ENCODE data around the gene SLC44A1. TPM values are rescaled to one million over a fixed set of nuclear protein-coding genes. Genes with fewer than 3 reads are reported as not detected.

Gene SLC44A1
- polyA plus RNA-seq, 1 experiment, result 6.6 TPM

DNA sequence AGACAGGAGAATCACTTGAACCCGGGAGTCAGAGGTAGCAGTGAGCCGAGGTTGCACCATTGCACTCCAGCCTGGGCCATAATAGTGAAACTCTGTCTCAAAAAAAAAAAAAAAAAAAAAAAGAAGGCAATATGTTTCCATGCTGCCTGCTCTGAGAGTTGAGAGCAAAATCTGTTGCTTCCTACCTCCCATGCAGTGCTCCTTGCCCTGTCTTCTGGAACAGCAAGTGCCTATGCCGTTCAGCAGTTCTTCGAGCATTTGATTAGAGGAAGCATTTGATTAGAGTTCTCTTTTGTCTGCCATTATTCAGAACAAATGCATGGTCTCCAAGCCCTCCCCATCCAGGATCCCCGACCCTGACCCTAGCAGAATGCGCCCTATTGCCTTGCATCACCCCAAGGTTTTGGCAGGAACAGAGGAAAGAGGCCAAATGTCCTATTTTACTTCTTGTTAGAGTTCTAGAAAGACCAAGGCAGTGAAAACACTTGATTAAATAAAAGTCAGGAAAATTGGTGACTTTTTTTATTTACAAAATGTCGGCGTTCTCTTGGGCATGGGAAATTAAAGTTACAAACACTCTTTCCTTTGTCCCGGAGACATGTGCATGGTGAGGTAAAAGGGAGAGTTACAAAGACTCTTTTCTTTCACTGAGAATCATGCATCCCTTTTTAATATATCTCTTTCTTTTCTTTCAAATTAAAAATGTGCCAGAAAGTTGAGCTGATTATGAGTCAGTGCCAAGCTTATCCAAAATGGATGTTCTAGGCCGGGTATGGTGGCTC is 175.6 kb downstream of the SLC44A1 start:
- H3K27me3 ChIP-seq (ENCODE audit: control insufficient read depth, insufficient read depth, low read length), result no peaks in the 10 kb centered on the region
- POLR2A ChIA-PET, result no interaction called here
- H3K36me3 ChIP-seq (ENCODE audit: control insufficient read depth, insufficient read depth, low read length), result no peaks in the 10 kb centered on the region
- TF ChIP-seq CTCF (IDR thresholded peaks at IDR 0.05; ENCODE audit: insufficient read depth, low read depth, low read length), result no peak
- DNase-seq (ENCODE audit: low read depth), result no peak
- CTCF ChIA-PET, result interaction anchor here (0.9 to 1.0 kb wide), 2 partner anchors 557 to 612 kb away, joined by 3 read pairs; no protein-coding TSS in a partner anchor
- no peak overlapping the region for H3K4me3 ChIP-seq (ENCODE audit: low read depth, low read length)

- POLR2A ChIA-PET, result no interaction called here
- Histone ChIP-seq H3K36me3 (ENCODE audit: control insufficient read depth, insufficient read depth, low read length) (no peaks in the 10 kb centered on the region), H3K27me3 (ENCODE audit: control insufficient read depth, insufficient read depth, low read length) (no peaks in the 10 kb centered on the region), H3K4me3 (ENCODE audit: low read depth, low read length) (no peak overlapping the region)
- no peak for DNase-seq (ENCODE audit: low read depth)
- TF ChIP-seq CTCF (IDR thresholded peaks at IDR 0.05; ENCODE audit: insufficient read depth, low read depth, low read length), result no peak
- CTCF ChIA-PET, result interaction anchor here (1.0 kb wide), 1 partner anchor 558 kb away, joined by 3 read pairs; no protein-coding TSS in a partner anchor
These were observed 176.7 kb downstream of the SLC44A1 start for GRCh38 chr9:105421154-105421553.

- DNase-seq (ENCODE audit: low read depth), result no peak
- POLR2A ChIA-PET, result no interaction called here
- CTCF ChIA-PET, result interaction anchor here (1.8 kb wide), 1 partner anchor 13 kb away, joined by 3 read pairs; no protein-coding TSS in a partner anchor
- no peak for TF ChIP-seq CTCF (IDR thresholded peaks at IDR 0.05; ENCODE audit: insufficient read depth, low read depth, low read length)
- H3K27me3 ChIP-seq (ENCODE audit: control insufficient read depth, insufficient read depth, low read length), result no peaks in the 10 kb centered on the region
- no peaks in the 10 kb centered on the region for H3K36me3 ChIP-seq (ENCODE audit: control insufficient read depth, insufficient read depth, low read length)
- no peak overlapping the region for H3K4me3 ChIP-seq (ENCODE audit: low read depth, low read length)
These were observed 177.4 kb downstream of the SLC44A1 start for GRCh38 chr9:105421864-105422263.

DNA sequence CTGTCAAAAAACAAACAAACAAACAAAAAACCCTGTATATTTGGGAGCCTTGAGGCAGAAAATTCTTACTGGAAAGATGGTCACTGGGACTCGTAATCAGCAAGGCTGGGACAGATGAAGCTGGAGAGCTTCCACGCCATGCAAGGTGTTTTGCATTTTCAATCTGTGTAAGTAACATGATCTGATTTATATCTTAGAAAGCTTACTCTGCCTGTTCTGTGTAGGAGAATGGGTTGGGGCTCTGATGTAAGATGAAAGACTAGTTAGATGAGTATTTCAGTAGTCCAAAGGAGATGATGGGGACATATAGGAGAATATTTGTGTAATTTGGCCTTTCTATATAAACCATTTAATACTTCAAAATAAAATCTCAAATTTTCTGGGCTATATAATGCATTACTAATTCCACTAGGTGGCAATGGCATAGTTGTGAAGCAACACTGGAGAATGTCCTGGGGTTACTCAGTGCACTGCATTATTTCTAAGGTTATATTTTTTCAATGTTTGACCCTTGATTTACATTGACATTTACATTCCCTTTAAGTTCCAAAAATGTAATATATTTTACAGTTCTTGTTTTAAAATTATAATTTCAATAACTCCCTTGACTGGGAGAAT is 181.5 kb downstream of the SLC44A1 start:
- POLR2A ChIA-PET, result no interaction called here
- no peak for DNase-seq (ENCODE audit: low read depth)
- Histone ChIP-seq H3K27me3 (ENCODE audit: control insufficient read depth, insufficient read depth, low read length) (no peaks in the 10 kb centered on the region), H3K4me3 (ENCODE audit: low read depth, low read length) (no peak overlapping the region), H3K36me3 (ENCODE audit: control insufficient read depth, insufficient read depth, low read length) (no peaks in the 10 kb centered on the region)
- peak; percentile 54 for TF ChIP-seq CTCF (IDR thresholded peaks at IDR 0.05; ENCODE audit: insufficient read depth, low read depth, low read length)
- CTCF ChIA-PET, result interaction anchor here (0.7 to 1.6 kb wide), 4 partner anchors 8 to 290 kb away, joined by 3 to 4 read pairs (median 3); no protein-coding TSS in a partner anchor

- Histone ChIP-seq H3K36me3 (ENCODE audit: control insufficient read depth, insufficient read depth, low read length) (no peaks in the 10 kb centered on the region), H3K4me3 (ENCODE audit: low read depth, low read length) (no peak overlapping the region), H3K27me3 (ENCODE audit: control insufficient read depth, insufficient read depth, low read length) (no peaks in the 10 kb centered on the region)
- no peak for TF ChIP-seq CTCF (IDR thresholded peaks at IDR 0.05; ENCODE audit: insufficient read depth, low read depth, low read length)
- DNase-seq (ENCODE audit: low read depth), result no peak
- ChIA-PET CTCF (interaction anchor here (1.6 kb wide), 1 partner anchor 289 kb away, joined by 4 read pairs; no protein-coding TSS in a partner anchor), POLR2A (no interaction called here)
These were observed 182.2 kb downstream of the SLC44A1 start for GRCh38 chr9:105426657-105427056.
